ENCODE data around the gene CIDEC. TPM values are rescaled to one million over a fixed set of nuclear protein-coding genes. Genes with fewer than 3 reads are reported as not detected.
"Not testable (repeated sequence)": the region's sequence is repeated elsewhere in the genome, so short reads cannot be mapped to it uniquely, and the experiment has no call there.

Gene CIDEC
- total RNA-seq, 1 donor from 2014 or later, result 4.0 TPM

DNA sequence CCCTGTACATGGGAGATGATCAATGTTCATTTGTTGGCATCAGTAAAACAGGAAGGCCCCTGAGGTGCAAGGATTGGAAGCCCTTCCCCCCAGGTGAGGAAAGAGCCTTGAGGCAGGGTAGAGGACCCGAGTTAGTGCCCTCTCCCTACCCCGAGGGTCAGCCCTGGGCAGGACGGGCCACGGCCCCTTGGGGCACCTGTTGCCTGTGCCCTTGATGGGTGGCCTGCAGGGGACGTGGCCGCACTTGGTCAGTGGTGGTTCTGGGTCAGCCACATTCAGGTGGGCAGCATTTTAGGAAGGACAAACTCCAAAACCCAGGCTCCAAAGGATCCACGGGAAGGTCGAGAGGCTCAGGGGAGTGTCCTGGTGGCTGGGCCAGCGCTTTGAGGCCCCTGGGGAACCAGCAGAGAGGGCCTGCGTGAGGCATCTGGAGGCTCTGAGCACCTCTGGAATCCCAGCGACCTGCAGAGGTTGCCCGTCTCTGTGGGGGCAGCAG lies 20.5 kb downstream of the CIDEC start:
- ATAC-seq (ENCODE audit: poor library complexity) (no peak), DNase-seq (no peak)

DNA sequence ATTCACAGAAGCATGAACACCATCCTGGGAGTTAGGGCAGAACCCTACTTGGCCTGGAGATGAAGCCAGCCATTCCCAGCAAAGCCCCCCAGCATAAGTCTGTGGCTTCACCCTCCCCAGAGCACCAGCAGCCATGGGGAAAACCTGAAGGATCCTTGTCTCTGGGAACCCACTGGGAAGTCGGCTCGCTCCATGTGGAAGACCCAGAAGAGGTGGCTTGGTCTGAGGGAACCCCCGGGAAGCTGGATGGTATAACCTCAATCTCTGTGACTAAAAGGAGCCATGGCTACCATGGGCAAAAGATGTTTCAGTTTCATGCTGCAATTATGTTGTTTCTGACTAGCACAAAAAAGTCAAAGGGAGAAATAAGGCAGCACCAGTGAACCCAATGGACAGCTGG lies 24.5 kb downstream of the CIDEC start:
- ATAC-seq (ENCODE audit: poor library complexity), result no peak

More for the DNA sequence above, 20.5 kb downstream of the CIDEC start:
- intact Hi-C loops (cut with DNase I), result no loop called here

DNA sequence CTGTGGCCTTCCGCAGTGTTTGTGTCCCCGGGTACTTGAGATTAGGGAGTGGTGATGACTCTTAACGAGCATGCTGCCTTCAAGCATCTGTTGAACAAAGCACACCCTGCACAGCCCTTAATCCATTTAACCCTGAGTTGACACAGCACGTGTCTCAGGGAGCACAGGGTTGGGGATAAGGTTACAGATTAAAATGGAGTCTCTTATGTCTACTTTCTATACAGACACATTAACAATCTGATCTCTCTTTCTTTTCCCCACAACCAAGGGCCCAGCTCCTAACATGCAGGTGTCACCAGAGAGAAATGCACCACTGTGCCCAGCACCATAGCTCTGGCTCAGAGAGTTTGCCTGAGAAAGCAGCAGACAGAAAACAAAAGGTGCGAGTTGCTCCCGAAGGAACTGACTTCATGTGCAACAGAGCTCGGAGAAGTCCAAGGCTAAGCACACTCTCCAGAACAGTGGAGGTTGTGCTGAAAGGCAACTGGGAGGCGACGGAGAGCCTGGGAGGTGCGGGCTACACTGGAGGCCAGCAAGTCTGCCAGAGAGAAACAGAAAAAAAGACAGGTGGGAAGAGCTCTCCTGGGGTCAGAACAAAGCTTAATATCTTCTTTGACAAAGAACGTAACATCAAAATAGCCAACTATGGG lies 25.6 kb downstream of the CIDEC start:
- ATAC-seq (ENCODE audit: poor library complexity); DNase-seq; intact Hi-C loops (cut with DNase I): not testable (repeated sequence)

More for the DNA sequence above, 24.5 kb downstream of the CIDEC start:
- intact Hi-C loops (cut with DNase I), result no loop called here
- no peak for DNase-seq

DNA sequence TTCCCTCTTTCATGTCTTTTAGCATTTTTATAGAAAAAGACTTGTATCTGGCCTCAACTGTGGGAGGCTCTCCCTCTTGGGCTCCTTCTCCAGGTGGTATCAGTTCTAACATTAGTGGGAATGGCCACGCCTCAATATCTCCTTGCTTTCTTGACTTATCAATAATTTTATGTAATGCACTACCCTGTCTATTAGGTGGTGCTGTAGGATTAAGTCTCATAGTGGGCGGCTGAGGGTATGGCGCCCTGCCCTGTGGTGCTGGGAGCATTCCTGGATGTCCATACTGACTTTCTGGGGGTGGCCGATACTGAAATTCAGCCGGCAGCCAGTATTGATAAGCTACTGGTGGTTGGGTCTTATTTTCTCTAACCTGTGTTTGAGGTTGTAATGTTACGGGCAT lies 27.5 kb downstream of the CIDEC start:
- no peak for ATAC-seq (ENCODE audit: poor library complexity)
- intact Hi-C loops (cut with DNase I), result no loop called here

DNA sequence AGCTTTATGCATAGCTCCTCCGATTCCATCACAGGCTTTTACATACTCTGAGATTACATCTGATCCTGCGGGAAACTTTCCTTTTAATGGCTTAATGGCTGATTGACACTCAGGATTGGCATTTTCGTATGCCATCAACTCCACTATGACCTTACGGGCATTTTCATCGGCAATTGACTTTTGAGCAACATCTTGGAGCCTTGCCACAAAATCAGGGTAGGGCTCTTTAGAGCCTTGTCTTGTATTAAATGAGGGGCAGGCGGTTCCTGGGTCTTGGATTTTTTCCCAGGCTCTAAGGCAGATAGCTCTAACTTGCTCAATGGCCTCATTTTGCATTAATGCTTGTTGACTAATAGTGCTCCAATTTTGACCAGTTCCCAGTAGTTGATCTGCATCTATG lies 28.1 kb downstream of the CIDEC start:
- ATAC-seq (ENCODE audit: poor library complexity); intact Hi-C loops (cut with DNase I); DNase-seq: not testable (repeated sequence)

More for the DNA sequence above, 27.5 kb downstream of the CIDEC start:
- no peak for DNase-seq

DNA sequence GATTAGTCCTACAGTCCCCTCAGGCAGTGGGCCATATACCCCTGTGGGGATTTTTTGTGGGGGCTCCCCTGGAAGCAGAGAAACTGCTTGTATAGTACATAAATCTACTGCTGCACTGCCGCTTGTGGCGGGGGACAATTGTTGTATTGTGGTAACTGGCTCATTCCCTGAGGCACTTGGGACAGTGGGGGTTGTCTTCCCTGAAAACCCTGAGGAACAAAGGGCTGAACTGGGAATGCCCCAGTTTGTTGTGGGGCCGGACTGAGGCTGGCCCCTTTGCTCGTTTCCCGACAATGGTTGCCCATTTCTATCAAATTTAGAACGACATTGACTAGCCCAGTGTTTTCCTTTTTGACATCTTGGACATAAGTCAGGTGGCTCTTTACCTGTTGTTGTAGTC lies 28.7 kb downstream of the CIDEC start:
- ATAC-seq (ENCODE audit: poor library complexity); intact Hi-C loops (cut with DNase I): not testable (repeated sequence)
- peak; percentile 2 for DNase-seq

DNA sequence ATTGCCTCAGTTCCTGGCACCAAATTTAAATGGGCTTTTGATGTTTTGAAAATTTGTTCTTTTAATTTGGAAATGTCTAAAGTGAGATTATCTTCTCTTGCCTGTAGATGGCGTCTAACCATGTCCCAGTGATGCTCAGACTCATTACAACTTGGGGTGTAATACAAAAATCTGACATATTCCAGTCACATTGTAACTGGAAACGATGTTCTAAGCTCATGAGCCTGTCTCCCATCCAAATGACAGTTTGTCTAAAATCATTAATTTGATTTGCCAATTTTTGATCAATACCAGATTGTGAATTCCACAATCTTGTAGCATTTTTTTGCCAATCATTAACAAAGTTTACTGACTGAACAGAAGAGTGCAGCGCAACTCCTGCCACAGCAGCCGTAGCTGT lies 31.2 kb downstream of the CIDEC start:
- ATAC-seq (ENCODE audit: poor library complexity); DNase-seq; intact Hi-C loops (cut with DNase I): not testable (repeated sequence)

DNA sequence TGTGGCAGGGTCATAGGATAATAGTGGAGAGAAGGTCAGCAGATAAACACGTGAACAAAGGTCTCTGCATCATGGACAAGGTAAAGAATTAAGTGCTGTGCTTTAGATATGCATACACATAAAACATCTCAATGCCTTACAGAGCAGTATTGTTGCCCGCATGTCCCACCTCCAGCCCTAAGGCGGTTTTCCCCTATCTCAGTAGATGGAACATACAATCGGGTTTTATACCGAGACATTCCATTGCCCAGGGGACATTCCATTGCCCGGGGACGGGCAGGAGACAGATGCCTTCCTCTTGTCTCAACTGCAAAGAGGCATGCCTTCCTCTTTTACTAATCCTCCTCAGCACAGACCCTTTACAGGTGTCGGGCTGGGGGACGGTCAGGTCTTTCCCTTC lies 32.2 kb downstream of the CIDEC start:
- ATAC-seq (ENCODE audit: poor library complexity); intact Hi-C loops (cut with DNase I); DNase-seq: not testable (repeated sequence)

DNA sequence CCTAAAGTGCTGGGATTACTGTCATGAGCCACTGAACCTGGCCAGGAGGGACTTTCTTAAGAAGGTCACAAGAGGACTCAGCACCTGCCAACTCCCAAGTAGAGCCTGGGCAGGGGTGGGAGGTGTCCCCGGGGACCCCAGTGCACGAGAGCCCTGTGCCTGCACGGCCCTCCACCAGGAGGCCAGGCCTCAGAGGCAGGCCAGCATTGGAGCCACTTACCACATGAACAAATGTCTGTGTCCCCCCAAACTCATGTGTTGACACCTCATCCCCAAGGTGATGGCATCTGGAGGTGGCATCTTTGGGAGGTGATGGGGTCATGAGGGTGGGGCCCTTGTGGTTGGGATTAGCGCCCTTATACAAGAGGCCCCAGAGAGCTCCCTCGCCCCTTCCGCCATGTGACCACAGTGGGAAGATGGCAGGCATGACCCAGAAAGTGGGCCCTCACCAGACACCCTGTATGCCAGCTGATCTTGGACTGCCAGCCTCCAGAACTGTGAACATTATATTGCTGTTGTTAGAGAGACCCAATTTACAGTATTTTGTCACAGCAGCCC lies 33.0 kb downstream of the CIDEC start:
- intact Hi-C loops (cut with DNase I), result no loop called here
- ATAC-seq (ENCODE audit: poor library complexity) (no peak), DNase-seq (no peak)

DNA sequence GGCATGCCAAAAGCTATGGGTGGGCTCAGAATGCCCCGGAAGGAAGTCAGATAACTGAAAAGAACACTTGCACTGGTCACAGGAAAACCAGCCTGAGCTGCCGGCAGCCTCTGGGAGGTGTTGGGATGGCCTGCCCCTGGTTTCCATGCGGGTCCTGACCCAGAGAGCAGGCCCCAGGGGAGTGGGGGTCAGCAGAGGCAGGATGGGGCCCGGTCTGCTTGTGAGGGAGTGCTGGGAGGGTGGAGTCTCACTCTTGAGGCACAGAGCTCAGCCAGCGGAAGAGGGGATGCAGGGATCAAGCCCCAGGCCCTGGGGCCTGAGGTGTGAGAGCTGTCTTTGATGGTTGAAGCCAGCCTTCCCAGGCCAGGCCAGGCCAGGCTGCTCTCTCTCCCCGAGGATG lies 33.8 kb downstream of the CIDEC start:
- intact Hi-C loops (cut with DNase I), result no loop called here
- no peak for DNase-seq
- ATAC-seq (ENCODE audit: poor library complexity), result no peak

DNA sequence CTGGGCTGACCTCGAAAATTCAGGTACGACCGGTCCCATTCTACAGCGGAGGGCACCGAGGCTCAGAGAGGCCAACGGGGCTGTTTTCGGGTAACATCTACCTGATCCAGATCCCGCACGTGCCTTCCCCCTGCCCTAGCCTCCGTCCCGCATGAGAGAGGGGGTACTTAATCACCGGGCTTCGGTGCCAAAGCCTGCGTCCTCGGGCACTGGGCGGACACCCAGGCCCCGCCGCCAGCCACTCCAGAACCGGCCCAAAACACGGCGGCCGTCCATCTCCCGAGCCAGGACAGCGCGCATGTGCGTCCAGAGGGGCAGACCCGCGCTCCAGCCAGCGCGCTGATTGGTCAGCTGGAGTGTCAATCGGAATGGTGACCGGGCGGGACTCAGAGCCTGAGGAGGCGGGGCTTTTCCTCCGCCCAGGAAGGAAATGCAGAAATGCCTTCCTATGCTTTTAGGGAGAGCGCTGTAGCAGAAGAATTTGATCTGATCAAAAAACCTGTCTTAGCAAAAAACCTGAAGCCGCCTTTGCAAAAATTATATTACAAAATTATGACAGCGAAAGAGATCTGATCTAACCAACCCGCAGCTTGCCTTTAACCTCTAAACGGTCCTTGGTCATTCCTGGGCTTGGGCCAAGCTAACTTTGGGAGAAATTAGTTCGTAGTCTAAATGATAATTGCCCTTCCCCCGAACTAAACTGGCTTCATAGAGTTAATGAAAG lies 36.2 kb downstream of the CIDEC start, which contains the start of gene RPUSD3:
TSS of gene RPUSD3 (minus strand) at position 294 of the 724 bp plus-strand sequence. CDS start at position 276, 18 bp downstream.
- intact Hi-C loops (cut with DNase I), result no loop called here
- peak; percentile 100 for ATAC-seq (ENCODE audit: poor library complexity)
- DNase-seq, result peak; percentile 99

DNA sequence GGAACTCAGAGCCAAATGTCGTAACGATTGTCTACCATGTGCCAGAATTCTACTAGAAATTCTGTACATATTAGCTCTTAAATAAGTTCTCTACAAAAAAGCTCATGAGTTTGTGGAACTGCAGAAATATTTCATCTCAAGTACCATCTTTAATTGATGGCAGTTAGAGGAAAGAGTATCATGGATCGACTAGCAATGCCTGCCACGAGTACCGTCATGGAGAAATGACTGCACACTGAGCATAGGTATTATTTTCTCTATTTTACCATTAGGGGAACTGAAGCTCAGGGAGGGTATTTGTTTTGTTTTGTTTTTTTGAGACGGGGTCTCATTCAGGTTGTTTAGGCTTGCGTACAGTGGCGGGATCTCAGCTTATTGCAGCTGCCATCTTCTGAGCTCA lies 39.0 kb downstream of the CIDEC start:
- DNase-seq (no peak), ATAC-seq (ENCODE audit: poor library complexity) (no peak)
- intact Hi-C loops (cut with DNase I), result no loop called here

DNA sequence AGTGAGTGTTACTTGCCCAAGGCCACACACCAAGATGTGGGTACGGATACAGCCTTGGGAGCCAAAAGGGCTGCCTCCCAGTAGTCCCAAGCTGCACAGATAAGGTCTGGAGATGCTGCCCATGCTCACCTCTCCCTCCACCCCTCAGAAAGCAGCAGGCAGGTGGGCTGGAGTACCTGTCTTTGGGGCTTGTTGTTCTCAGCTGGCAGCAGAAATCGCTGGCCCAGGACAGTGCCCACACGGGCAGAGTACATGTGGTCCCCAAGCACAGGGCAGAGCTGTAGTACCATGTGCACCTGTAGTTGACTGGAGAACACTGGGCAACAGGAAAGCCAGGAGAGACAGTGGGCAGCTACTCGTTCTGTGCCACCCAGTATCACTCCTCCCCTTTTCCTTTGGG lies 41.2 kb downstream of the CIDEC start:
- no peak for DNase-seq
- no peak for ATAC-seq (ENCODE audit: poor library complexity)
- intact Hi-C loops (cut with DNase I), result no loop called here

DNA sequence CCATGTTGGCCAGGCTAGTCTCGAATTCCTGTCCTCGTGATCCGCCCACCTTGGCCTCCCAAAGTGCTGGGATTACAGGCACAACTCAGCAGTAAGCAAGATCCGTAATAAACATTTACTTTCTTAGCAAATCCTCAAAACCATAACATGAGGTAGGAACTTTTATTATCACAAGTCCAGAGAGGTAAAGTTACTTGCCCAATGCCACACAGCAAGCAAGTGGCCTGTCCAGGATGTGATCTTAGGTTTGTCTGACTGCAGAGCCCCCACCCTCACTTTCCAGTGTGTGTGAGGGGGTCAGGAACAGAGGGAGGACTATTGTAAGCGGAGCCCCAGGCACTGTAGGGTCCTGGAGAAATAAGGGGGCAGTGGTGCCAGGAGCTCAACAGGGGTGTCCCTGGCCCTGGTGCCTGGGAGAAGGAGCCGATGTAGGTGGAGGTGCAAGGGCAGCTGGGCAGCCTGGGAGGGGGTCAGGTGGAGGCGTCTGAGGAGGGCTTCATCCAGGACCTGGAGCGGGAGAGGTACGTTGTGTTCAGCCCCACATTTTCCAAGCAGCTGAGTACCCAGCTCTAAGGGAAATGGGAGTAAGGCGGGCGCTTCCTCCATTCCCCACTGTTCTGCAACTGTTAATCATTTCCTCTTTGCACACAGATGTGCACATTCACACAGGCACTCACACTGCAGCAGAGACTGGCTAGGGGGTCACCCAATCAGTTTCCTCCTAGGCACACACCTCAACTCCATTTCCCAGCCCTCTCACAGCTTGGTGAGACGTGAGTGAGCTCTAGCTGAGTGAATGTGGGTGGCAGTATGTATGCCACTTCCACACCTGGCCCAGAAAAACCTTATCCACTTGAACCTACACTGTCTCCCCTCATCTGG lies 42.1 kb downstream of the CIDEC start:
- intact Hi-C loops (cut with DNase I), result no loop called here
- DNase-seq, result no peak

DNA sequence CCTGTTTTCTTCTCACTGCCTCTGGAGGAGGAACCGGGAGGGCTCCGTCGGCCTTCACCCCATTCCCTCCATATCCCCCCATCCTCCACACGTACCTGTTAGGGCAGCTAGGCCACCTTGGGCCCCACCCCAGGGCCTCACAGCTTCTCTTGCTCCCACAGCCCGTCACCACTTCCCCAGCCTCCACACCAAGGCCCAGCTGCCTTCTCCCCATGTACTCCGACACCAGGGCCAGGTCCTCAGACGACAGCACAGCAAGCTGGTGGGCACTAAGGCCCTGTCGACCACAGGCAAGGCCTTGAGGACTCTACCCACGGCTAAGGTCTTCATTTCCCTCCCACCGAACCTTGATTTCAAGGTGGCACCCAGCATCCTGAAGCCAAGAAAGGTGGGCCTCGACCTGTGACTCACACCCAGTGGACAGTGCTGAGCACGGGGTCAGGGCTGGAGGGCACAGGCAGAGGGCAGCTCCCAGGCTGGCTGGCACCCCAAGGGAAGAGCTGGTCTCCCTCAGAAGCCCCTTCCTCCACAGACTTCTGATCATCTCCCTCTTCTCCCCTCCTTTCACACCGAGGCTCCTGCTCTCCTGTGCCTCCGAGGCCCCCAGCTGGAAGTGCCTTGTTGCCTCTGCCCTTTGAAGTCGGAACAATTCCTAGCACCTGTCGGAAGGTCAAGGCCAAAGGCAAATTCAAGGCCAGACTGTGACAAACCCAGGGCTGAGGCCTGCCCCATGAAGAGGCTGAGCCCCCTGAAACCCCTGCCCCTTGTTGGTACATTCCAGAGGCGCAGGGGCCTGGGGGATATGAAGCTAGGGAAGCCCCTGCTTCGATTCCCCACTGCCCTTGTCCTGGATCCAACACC lies 45.3 kb downstream of the CIDEC start:
- DNase-seq, result no peak
- no peak for ATAC-seq (ENCODE audit: poor library complexity)
- intact Hi-C loops (cut with DNase I), result no loop called here

More for the DNA sequence above, 42.1 kb downstream of the CIDEC start:
- no peak for ATAC-seq (ENCODE audit: poor library complexity)

DNA sequence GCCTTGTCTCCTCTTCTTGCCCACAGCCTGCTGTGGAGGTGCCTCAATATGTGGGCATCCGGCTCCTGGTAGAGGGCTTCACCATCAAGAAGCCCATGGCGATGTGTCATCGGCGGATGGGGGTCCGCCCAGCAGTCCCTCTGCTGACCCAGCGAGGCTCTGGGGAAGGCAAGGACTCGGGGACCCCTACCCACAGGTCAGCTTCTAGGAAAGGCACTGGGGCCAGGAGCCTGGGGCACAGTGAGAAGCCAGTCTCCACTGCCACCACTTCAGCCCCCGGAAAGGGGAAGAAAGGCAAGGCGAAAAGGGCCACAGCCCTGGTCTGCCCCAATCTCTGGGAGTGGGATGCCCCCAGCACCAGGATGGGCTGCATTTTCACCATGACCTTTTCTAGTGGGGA lies 47.0 kb downstream of the CIDEC start:
- ATAC-seq (ENCODE audit: poor library complexity) (no peak), DNase-seq (no peak)
- intact Hi-C loops (cut with DNase I), result no loop called here

DNA sequence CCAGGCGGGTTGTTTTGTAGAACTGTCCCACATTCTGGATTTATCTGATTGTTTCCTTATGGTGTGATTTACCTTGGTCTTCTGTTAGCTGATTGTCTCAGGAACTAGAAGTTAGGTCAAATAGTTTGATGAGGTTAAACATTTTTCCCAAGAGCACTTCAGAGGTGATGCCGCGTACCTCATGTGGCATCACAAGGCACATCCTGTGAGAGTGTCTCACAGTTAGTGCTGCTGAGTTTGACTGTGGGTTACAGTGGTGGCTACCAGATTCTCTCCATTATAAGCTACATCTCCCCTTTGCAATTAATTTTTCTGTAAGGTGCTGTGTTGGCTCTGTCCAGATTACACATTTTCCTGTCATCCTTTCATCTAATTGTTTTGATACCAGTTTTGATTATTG lies 48.8 kb downstream of the CIDEC start:
- DNase-seq (no peak), ATAC-seq (ENCODE audit: poor library complexity) (no peak)
- intact Hi-C loops (cut with DNase I), result no loop called here
